NB4 (cell line): ENCODE data around the gene FASN.

Source experiments
- DNase-seq: peaks from one replicate; pipeline ENCODE4 v3.0.0; 2010; ENCODE audit warnings: low read depth
- H3K4me3 ChIP-seq: one replicate; pipeline ENCODE4 v1.5.1; 2011; ENCODE audit warnings: mild to moderate bottlenecking, low read depth, low read length, moderate library complexity
- CTCF ChIP-seq: IDR thresholded peaks from one replicate; pipeline ENCODE4 v1.5.1; 2012; ENCODE audit warnings: low read depth, low read length
- MAX ChIP-seq: IDR thresholded peaks from 2 replicates; pipeline ENCODE4 v1.6.1; 2011; ENCODE audit warnings: low read depth, low read length
- MYC ChIP-seq: IDR thresholded peaks from 2 replicates; pipeline ENCODE4 v1.6.1; 2011; ENCODE audit warnings: low read depth, low read length
- POLR2A ChIP-seq: IDR thresholded peaks from 2 replicates; pipeline ENCODE4 v1.6.1; 2011; ENCODE audit warnings: mild to moderate bottlenecking; ENCODE audit not compliant: insufficient read length; ENCODE audit errors: extremely low read depth

Gene FASN

GRCh38 chr17:82092628-82092994, 5.4 kb downstream of the FASN start:
- DNase-seq: no peak
- TF ChIP-seq MYC (no peak), CTCF (no peak), POLR2A (no peak), MAX (no peak)
- H3K4me3 ChIP-seq: no peak overlapping the region

- no peak overlapping the region for H3K4me3 ChIP-seq
- DNase-seq: no peak
- TF ChIP-seq POLR2A (no peak), MYC (no peak), CTCF (no peak), MAX (no peak)
These were observed 5.9 kb downstream of the FASN start for GRCh38 chr17:82092094-82092586.

GRCh38 chr17:82091264-82092066, 6.6 kb downstream of the FASN start:
- TF ChIP-seq CTCF: no peak
- TF ChIP-seq POLR2A: no peak
- no peak for TF ChIP-seq MAX
- TF ChIP-seq MYC: no peak
- no peak overlapping the region for H3K4me3 ChIP-seq
- no peak for DNase-seq

GRCh38 chr17:82090549-82091263, 7.3 kb downstream of the FASN start:
- H3K4me3 ChIP-seq: no peak overlapping the region
- TF ChIP-seq CTCF (no peak), MAX (no peak), POLR2A (no peak), MYC (no peak)
- peak; percentile 8 for DNase-seq

DNA sequence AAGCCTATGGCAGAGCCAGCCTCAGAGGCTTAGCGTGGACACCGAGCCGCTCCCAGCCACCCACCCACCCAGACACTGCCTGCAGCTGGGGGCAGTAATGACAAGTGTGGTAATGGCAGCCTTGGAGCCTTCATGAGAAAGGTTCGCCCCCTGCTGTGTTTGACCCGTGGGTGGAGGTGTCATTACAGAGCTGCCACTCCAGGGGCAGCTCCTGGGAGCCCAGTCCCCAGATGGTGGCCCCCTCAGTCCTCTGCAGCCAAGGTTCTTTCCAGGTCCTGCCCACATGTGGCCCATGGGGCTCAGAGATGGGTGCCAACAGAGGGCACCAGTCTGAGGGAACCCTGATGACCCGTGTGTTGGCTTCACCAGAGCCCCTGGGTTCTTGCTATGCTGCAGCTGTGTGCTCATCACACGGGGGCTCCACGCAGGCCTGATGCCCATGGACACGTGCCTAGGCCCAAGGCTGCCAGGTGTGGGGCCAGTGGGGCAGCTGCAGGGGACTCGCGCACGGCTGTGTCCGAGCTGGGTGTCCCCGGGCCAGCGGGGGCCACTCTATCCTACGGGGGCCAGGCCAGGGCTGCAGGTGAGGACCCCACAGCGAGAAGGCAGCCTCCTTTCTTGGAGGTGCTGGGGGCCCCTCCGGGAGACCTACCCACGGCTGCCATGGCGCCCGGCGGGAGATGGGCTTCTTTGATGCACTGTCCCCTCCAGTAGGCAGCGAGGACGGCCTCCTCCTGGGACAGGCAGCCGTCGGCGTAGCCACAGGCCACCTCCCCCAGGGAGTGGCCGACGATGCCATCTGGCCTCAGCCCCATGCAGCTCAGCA, 8.1 kb downstream of the FASN start:
- peak; percentile 41 for DNase-seq
- TF ChIP-seq CTCF: no peak
- no peak for TF ChIP-seq MAX
- TF ChIP-seq MYC: no peak
- no peak for TF ChIP-seq POLR2A
- no peak overlapping the region for H3K4me3 ChIP-seq
